Suppressor macrophage (primary cell): ENCODE measurements around the gene ARHGEF37.
"Not testable (repeated sequence)": the region's sequence is repeated elsewhere in the genome, so short reads cannot be mapped to it uniquely, and the experiment has no call there.

Experiments used
- DNase-seq, 4 experiments: peaks; one replicate each; pipeline ENCODE4 v3.0.0-alpha.2; 2020 to 2022

Gene ARHGEF37

DNA sequence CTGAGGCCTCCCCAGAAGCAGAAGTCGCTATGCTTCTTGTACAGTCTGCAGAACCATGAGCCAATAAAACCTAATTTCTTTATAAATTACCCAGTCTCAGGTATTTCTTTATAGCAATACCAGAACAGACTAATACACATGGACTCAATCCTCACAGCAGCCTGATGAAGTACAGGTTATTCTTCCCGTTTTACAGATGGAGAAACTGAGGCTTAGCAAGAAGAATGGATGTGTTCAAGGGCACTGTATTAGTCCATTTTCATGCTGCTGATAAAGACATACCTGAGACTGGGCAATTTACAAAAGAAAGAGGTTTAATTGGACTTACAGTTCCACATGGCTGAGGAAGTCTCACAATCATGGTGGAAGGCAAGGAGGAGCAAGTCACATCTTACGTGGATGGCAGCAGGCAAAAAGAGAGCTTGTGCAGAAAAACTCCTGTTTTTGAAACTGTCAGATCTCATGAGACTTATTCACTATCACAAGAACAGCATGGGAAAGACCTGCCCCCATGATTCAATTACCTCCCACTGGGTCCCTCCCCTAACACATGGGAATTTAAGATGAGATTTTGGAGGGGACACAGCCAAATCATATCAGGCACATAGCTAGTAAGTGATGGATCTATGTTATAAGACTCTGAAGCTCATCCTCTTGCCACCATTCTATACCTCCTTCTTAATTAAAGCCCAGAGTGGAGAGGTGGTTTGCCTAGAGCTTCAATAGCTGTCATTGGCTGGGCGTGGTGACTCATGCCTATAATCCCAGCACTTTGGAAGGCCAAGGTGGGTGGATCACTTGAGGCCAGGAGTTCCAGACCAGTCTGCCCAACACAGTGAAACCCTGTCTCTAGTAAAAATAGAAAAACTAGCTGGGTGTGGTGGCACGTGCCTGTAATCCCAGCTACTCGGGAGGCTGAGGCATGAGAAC is 67.4 kb downstream of the ARHGEF37 start:
- DNase-seq: not testable (repeated sequence)

DNA sequence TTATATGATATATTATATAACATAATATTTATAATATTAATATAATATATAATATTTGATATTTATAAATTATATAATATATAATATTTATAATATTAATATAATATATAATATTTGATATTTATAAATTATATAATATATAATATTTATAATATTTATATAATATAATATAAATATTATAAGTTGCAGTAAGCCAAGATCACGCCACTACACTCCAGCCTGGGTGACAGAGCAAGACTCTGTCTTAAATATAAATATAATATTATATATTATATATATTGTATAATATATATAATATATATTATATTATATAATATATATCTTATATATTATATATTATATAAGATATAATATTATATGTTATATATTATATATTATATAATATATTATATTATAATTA is 68.4 kb downstream of the ARHGEF37 start:
- not testable (repeated sequence) for DNase-seq

DNA sequence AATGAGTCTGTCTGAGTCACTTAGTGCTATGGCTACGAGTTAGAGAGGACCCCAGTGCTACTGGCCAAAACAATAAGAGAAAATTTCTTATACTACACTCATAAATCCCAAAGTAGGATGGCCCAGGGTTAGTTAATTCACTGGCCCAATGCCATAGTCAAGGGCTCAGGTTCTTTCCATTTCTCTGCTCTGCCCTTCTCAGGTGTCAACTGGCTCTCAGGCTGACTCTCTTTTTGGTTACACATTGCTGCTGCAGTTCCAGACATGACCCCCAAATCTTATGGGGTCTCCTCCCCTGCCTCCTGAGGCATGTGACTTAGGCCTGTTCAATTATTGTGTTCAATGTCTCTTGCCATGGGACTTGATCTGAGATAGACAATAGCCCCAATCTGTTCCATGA is 70.4 kb downstream of the ARHGEF37 start:
- no peak for DNase-seq

DNA sequence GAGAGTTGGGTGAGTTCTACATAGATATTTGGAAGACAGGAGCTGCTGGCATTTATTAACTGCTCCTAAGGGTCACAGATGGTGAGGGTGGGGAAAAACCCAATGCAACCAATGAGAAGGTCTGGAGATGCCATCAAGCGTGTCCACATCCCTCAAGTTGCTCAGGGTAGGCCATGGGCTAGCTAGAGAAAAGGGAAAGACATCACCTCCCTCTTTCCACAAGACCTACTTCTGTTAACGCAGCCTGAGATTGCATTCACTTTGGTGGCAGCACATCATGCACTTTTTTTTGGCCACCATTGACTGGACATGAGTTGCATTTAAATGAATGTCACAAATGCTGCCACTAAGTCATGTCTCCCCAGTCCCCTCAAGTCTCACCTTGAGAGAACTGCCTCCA is 71.4 kb downstream of the ARHGEF37 start:
- no peak for DNase-seq

DNA sequence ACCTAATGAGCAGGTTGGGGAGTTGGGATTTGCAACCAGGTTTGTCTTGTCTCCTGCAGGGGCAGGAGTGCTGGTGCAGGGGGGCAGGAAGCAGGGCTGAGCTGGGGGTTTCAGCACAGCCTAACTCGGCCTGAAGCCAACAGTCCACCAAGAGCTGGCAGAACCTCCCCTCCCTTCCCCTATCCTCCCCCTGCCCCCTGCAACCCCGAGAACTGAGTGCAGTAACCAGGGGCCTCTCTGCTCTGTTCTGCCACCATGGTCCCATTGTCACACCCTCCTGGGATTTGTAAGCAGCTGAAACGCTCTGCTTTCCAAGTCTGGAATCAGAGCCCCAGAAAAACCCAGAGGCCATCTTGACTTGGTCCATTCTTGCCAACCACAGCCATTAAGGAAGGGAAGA is 72.9 kb downstream of the ARHGEF37 start:
- no peak for DNase-seq

DNA sequence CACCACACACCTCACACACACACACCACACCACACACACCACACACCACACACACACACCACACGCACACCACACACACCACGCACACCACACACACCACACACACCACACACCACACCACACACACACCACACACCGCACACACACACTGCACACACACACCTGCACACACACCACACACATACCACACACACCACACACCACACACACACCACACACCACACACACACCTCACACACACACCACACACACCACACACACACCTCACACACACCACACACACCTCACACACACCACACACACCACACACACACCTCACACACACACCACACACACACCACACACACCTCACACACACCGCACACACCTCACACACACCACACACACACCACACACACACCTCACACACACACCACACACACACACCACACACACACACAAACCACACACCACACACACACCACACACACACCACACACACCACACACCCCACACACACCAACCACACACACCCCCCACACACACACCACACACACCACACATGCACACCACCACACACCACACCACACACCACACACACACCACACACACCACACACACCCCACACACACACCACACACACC is 73.7 kb downstream of the ARHGEF37 start:
- DNase-seq: no peak

DNA sequence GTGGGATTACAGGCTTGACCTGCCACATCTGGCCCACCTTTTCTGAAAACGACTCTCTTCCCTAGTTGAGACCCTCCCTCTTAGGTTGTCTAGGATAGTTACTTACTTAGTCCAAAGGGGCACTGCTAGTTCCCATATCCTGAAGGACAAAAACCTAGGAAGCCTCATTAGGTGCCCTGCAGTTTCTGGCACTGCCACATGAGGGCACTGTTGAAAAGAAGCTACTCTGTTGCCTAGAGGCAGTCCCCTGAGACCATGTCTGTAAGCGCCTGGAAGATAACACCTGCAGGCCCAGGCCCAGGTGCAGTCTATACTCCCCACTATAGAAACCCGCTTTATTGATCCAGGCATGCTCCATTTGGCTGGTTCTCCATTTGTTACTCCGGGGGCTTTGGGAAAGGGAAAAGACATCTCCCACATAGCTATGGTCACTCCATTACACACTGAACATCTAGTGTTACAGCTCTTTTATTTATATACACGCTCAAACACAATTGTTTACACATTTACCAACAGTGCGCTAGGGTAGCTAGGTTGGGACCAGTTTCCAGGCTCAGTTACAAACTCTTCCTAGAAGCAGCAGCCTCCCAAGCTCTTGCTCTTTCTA is 75.4 kb downstream of the ARHGEF37 start:
- DNase-seq: peak; percentile 71 to 81 (median 76)

DNA sequence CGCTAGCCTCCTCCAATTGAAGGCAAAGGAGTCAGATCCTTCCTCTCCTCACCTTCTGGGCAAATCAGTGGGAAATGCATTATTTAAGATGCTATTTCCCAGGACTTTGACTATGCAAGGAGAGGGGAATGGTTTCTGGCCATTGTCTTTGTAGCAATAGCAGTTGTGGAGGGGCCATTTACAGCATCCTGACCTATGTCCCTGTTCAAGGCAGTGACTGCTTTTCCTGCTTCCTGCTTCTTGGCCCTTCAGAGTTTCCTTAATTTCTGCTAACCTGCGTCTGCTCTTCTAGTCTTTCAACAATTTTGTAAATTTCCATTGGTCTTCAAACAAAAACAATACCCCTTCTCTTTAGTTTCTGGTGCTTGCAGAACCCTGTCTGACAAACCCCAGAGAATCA is 76.0 kb downstream of the ARHGEF37 start:
- no peak for DNase-seq

DNA sequence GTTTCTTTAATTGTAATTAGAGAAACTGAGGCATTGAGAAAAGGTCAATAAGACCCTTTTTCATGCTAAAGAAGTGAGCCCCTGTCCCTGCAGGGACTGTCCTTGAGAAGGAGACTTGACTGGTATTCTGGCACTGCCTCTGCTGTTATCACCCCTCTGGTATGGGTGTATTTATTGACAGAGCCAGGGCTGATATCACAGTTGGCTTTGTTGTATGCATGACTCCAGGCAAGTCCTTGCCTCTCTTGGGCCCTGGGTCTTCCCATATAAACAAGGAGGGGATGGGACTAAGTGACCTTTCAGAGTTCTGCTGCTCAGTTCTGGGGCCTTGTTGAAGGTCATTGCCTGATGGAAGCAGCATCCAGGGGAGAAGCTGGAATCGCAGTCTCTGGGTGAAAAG is 77.0 kb downstream of the ARHGEF37 start:
- DNase-seq: no peak

DNA sequence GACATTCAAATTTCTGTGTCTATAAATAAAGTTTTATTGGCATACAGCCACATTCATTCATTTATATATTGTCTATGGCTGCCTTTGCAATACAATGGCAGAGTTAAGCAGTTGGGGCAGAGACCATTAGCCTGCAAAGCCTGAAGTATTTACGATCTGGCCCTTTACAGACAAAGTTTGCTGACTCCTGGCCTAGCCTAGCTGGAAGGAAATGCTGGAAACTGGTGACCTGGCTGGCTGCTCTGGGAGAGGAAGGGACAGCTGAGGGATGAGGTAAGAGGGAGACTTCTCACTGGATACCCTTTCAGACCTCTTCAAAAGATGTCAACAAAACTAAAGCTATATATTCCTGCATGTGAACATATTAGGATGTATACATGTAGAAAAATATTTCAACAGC is 82.8 kb downstream of the ARHGEF37 start:
- peak in 1 of 4 experiments; percentile 50 for DNase-seq

DNA sequence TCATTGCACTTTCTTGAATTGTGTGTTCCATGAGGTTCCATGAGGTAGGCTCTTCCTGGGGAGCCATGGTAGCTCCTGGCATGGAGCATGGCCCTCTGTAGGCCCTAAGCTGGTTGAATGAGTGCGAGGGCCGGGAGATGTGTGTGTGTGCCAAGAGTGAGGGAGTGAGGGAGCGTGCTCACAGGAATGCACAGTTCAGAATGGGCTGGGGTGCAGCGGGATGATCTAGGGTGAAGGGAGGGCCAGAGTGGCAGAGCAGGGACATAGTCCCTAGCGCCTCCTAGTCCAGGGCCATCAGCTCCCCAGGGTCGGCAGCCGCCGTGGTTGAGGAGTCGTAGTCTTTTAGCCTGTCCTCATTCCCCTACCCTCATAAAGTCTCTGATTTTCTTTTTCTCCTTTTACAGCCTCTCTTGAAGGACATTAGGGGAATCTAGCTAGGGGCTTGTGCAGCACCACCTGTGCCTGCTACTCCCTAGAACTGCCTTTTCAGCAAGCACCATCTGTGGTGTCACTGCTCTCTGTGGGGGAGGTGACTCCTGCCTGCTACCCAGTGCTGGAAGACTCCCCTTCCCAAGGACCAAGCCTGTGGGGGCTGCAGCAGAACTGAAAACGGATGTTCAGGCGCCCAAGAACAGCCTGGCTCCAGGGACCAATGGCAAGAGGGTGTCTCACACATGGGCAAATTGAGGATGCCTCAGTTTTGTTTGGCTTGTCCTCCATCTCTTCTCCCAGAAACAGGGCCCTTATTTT is 83.5 kb downstream of the ARHGEF37 start:
- no peak for DNase-seq

DNA sequence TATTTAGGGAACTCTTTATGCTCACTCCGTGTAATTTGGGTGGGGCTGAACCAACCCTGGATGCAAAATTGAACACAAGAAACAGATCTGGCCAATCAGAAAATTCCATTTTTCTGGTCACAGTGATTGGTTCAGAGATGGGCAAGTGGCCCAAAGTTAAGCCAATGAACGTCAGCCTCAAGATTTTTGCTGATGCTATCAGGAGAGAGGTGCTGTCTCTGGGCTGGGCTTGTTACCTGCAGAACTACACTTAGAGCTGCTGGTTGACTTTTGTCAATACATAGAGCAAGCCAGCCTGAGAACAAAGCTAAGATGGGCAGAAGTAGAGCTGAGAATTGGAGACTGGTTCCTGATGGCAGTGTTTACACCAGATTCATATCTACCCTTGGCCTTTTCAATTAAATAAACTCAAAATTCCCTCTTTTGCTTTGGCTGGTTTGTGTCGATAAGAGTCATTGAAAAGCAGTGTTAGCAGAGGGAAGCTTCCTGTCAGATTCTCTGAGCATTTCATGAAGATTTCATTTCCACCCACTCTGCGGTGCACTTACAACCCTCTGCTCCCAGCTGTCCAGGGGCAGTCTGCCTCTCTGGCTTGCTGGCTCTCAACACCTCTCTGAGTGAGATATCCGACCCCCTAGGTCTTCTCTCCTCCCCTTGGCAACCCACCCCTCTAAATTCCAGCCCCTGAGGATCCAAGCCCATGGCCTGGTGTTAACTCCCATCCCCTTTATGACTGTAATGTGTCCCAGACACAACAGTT is 84.3 kb downstream of the ARHGEF37 start:
- peak in 3 of 4 experiments; percentile 52 to 66 (median 56) for DNase-seq

DNA sequence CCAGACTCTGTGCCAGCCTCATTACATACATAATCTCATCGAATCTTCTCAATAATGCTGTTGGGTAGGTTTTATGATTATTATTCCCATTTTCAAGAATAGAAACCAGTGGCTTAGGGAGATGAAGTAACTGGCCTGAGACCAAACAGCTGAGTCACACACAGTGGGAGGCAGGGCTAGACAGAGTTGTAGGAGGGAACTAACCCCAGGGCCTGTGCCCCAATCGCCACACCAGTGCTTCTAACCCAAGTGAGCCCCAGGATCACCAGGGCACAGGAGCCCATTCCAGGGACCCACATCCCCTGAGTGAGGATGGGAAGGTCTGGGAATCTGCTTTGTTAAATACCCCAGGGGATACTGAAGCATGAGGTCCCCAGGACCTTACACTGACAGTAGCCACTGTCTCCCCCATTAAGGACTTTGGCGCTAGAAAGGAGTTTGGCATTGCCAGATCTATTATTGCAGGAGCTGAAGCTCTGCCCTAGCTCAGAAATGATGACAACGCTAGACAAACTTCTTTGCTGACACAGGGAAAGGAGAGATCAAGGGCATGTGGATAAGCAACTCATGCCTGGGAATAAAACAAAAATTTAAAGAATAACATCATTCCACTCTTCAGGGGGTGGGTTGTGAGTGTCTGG is 85.0 kb downstream of the ARHGEF37 start:
- DNase-seq: peak; percentile 73 to 88 (median 87)

DNA sequence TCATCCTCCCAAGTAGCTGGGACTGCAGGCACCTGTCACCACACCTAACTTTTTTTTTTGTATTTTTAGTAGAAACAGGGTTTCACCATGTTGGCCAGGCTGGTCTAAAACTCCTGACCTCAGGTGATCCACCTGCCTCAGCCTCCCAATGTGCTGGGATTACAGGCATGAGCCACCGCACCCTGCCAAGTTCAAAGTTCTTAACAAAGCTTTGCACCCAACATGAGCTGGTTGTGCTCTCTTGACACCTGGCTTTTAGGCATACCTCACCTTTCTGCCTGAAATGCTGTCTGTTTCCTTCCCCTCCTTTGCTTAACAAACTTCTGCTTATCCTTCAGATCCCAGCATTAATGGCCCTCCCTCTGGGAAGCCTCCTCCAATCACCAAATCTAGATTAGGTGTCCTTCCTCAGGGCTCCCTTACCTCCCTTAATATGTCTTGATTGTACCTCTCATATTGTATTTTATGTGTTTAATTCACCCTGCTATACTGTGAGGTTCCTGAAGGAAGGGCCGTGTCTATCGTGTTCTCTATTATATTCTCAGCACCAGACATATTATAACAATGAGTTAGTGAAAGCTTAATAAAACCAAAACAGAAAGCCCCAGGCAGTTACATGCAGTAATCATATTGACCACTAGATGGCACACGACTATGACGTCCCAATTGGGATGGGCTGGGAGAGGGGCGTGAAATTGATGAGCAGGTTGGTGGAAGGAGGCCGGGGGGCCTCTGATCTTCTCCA is 86.0 kb downstream of the ARHGEF37 start:
- DNase-seq: peak; percentile 48 to 71 (median 70)

DNA sequence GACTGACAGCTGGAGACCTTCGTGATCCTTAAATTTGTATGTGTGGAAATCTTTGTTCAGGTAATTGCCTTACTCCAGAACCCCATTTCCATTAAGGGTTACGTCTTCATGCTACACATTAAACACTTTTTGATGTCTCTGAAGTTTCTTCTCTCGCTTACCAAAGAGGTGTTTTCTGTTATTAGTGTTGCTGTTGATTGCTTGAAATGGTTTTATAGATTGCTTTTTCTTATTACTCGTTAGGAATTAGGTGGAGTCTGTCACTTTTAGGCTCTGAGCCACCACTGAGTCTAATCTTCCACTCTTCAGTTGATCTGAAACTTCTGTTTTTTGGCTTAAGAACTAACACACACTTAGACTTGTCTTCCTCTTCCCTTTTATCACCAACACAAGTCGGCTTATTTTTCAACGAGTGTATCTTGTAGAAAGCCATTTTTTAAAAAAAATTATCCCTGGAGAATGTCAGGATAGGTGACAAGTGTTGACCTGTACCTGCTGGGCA is 86.6 kb downstream of the ARHGEF37 start:
- peak; percentile 26 to 71 (median 50) for DNase-seq

DNA sequence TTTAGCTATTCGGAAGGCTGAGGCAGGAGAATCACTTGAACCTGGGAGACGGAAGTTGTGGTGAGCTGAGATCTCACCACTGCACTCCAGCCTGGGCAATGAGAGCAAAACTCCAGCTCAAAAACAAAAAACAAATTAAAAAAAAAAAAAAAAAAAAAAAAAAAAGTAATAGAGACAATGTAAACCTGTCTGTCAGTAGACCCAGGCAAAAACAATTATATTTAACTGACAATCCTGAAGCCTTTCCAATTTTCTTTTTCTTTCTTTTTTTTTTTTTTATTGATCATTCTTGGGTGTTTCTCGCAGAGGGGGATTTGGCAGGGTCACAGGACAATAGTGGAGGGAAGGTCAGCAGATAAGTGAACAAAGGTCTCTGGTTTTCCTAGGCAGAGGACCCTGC is 88.0 kb downstream of the ARHGEF37 start:
- not testable (repeated sequence) for DNase-seq

DNA sequence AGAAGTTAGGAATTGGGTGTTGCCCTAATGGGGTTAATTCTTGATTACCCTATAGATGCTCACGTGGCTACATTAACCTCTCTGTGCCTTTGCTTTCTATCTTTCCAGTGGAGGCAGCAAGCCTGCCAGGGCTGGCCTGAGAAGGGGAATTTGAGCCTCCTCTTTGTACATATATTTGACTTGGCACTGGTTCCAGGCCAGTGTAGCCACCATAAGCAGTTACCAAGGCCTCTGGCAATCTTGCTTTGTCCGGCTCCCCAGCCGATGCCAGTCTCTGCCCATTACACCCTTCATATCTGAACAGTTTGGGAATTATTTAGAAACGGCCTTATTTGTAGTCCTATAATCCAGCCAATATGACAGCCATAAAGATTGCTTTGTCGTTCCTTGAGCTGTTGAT is 90.2 kb downstream of the ARHGEF37 start:
- no peak for DNase-seq

DNA sequence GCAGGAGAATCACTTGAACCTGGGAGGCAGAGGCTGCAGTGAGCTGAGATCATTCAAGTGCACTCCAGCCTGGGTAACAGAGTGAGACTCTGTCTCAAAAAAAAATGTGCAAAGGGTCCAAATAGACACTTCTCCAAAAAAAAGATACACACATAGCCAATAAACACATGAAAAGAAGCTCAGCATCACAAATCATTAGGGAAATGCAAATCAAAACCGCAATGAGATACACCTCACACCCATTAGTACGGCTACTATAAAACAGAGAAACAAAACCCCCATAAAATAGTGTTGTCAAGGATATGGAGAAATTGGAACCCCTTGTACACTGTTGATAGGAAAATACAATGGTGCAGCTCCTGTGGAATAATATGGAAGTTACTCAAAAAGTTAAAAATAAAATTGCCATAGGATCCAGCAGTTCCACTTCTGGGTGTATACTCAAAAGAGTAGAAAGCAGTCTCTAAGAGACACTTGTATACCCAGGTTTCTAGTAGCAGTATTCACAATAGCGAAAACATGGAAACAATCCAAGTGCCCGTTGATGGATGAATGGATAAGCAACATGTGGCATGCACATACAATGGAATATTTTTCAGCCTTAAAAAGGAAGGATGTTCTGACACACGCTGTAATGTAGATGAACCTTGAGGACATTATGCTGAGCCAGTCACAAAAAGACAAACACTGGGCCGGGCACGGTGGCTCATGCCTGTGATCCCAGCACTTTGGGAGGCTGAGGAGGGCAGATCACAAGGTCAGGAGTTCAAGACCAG is 91.6 kb downstream of the ARHGEF37 start:
- peak in 1 of 4 experiments; percentile 27 for DNase-seq

DNA sequence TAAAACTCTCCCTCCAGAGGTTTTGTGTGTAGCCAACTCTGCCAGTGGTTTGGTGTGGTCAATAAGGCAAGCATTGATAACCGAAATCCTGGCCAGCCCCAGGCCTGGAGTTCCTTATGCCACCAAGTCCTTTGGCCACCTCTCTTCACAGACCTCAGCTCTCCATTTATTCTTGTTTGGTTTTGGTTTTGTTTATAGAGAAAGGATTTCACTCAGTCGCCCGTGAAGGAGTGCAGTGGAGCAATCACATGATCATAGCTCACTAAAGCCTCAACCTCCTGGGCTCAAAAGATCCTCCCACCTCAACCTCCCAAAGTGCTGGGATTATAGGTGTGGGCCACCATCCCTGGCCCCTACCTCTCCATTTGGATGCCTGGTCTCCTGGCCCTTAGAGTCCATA is 93.4 kb downstream of the ARHGEF37 start:
- DNase-seq: no peak
